Astrocyte (in vitro differentiated cells and primary cell): Measurements from ENCODE around the gene CLEC14A. TPM values are rescaled to one million over a fixed set of nuclear protein-coding genes. Genes with fewer than 3 reads are reported as not detected.

Experiments used
- DNase-seq: peaks from one replicate; pipeline ENCODE4 v3.0.0-alpha.2; 2010; ENCODE audit warnings: low read depth
- FAIRE-seq: peaks from 2 replicates; lab custom pipeline; 2011; peaks lifted over from hg19 to GRCh38; lab: Jason Lieb, UNC
- H2AFZ ChIP-seq: 2 replicates; pipeline ENCODE4 v1.6.0; 2012; ENCODE audit warnings: low read depth, low read length, inconsistent platforms
- H3K27ac ChIP-seq: 2 replicates; pipeline ENCODE4 v1.5.1; 2011; ENCODE audit warnings: low read depth, low read length, inconsistent platforms
- H3K27me3 ChIP-seq: 2 replicates; pipeline ENCODE4 v1.6.0; 2011; ENCODE audit warnings: low read length, inconsistent platforms; ENCODE audit not compliant: insufficient read depth
- H3K36me3 ChIP-seq: 2 replicates; pipeline ENCODE4 v1.5.1; 2011; ENCODE audit warnings: low read length, inconsistent platforms; ENCODE audit not compliant: insufficient read depth
- H3K4me1 ChIP-seq: 2 replicates; pipeline ENCODE4 v1.5.1; 2011; ENCODE audit warnings: low read length, inconsistent platforms; ENCODE audit not compliant: insufficient read depth
- H3K4me2 ChIP-seq: 2 replicates; pipeline ENCODE4 v1.6.0; 2012; ENCODE audit warnings: low read length, inconsistent platforms
- H3K4me3 ChIP-seq: 2 replicates; pipeline ENCODE4 v1.5.1; 2011; ENCODE audit warnings: low read depth, mild to moderate bottlenecking, low read length, inconsistent platforms; ENCODE audit not compliant: insufficient read depth
- H3K79me2 ChIP-seq: 2 replicates; pipeline ENCODE4 v1.6.0; 2012; ENCODE audit warnings: mild to moderate bottlenecking, low read length, inconsistent platforms; ENCODE audit not compliant: insufficient read depth
- H3K9ac ChIP-seq: 2 replicates; pipeline ENCODE4 v1.6.0; 2012; ENCODE audit warnings: mild to moderate bottlenecking, low read length, inconsistent platforms
- H3K9me3 ChIP-seq: 2 replicates; pipeline ENCODE4 v1.5.1; 2012; ENCODE audit warnings: low read depth, mild to moderate bottlenecking, low read length, inconsistent platforms; ENCODE audit not compliant: insufficient read depth
- H4K20me1 ChIP-seq: 2 replicates; pipeline ENCODE4 v1.6.0; 2012; ENCODE audit warnings: low read length, inconsistent platforms; ENCODE audit not compliant: insufficient read depth
- H3K27ac Mint-ChIP-seq: one replicate; pipeline ENCODE4 v1.8.0; 2021; ENCODE audit warnings: mild to moderate bottlenecking, mixed read lengths; ENCODE audit not compliant: unreplicated experiment
- H3K27me3 Mint-ChIP-seq: one replicate; pipeline ENCODE4 v1.8.0; 2021; ENCODE audit warnings: low read depth, mixed read lengths; ENCODE audit not compliant: unreplicated experiment
- H3K36me3 Mint-ChIP-seq: one replicate; pipeline ENCODE4 v1.8.0; 2021; ENCODE audit warnings: low read depth, mixed read lengths; ENCODE audit not compliant: unreplicated experiment
- H3K4me1 Mint-ChIP-seq: one replicate; pipeline ENCODE4 v1.8.0; 2021; ENCODE audit warnings: low read depth, mixed read lengths; ENCODE audit not compliant: unreplicated experiment
- H3K4me3 Mint-ChIP-seq: one replicate; pipeline ENCODE4 v1.8.0; 2021; ENCODE audit warnings: mild to moderate bottlenecking, moderate library complexity, mixed read lengths; ENCODE audit not compliant: unreplicated experiment
- H3K9me3 Mint-ChIP-seq: one replicate; pipeline ENCODE4 v1.8.0; 2021; ENCODE audit warnings: mild to moderate bottlenecking, mixed read lengths; ENCODE audit not compliant: unreplicated experiment
- EZH2 ChIP-seq: IDR thresholded peaks from 2 replicates; pipeline ENCODE4 v1.6.1; 2012; ENCODE audit warnings: mild to moderate bottlenecking, low read length, inconsistent platforms; ENCODE audit not compliant: insufficient read depth
- total RNA-seq: library from RNA; stranded (reverse); gene quantifications from 2 replicates; pipeline ENCODE4 v1.2.1, GENCODE V29; 2021
- TF ChIP-seq, protein P1 (sequence below): IDR thresholded peaks from 2 replicates; pipeline ENCODE4 v1.5.1; 2011; ENCODE audit warnings: low read depth, mild to moderate bottlenecking, inconsistent platforms, low read length, moderate library complexity; ENCODE audit not compliant: insufficient read depth

The CLEC14A gene
- total RNA-seq, 1 donor from 2014 or later, result not detected

- peaks cover 2% of the 10 kb centered on the region for H3K27me3 Mint-ChIP-seq
- no peaks in the 10 kb centered on the region for H3K36me3 Mint-ChIP-seq
- FAIRE-seq (no peak), DNase-seq (no peak)
- no peaks in the 10 kb centered on the region for H4K20me1 ChIP-seq
- no peaks in the 10 kb centered on the region for H3K27me3 ChIP-seq
- H3K4me1 ChIP-seq, result no peaks in the 10 kb centered on the region
- H3K27ac ChIP-seq, result no peak overlapping the region
- H3K9me3 ChIP-seq, result no peaks in the 10 kb centered on the region
- no peaks in the 10 kb centered on the region for H3K79me2 ChIP-seq
- no peaks in the 10 kb centered on the region for H3K36me3 ChIP-seq
- H3K4me2 ChIP-seq, result no peak overlapping the region
- no peak overlapping the region for H2AFZ ChIP-seq
- no peak overlapping the region for H3K9ac ChIP-seq
- TF ChIP-seq, protein P1, sequence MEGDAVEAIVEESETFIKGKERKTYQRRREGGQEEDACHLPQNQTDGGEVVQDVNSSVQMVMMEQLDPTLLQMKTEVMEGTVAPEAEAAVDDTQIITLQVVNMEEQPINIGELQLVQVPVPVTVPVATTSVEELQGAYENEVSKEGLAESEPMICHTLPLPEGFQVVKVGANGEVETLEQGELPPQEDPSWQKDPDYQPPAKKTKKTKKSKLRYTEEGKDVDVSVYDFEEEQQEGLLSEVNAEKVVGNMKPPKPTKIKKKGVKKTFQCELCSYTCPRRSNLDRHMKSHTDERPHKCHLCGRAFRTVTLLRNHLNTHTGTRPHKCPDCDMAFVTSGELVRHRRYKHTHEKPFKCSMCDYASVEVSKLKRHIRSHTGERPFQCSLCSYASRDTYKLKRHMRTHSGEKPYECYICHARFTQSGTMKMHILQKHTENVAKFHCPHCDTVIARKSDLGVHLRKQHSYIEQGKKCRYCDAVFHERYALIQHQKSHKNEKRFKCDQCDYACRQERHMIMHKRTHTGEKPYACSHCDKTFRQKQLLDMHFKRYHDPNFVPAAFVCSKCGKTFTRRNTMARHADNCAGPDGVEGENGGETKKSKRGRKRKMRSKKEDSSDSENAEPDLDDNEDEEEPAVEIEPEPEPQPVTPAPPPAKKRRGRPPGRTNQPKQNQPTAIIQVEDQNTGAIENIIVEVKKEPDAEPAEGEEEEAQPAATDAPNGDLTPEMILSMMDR, result no peak
- TF ChIP-seq EZH2, result no peak
- no peak overlapping the region for H3K4me3 Mint-ChIP-seq
- H3K9me3 Mint-ChIP-seq, result no peaks in the 10 kb centered on the region
- H3K4me1 Mint-ChIP-seq, result no peaks in the 10 kb centered on the region
- no peak overlapping the region for H3K4me3 ChIP-seq
- no peak overlapping the region for H3K27ac Mint-ChIP-seq
Measured at GRCh38 chr14:38224338-38224737, 31.6 kb downstream of the CLEC14A start.

DNA sequence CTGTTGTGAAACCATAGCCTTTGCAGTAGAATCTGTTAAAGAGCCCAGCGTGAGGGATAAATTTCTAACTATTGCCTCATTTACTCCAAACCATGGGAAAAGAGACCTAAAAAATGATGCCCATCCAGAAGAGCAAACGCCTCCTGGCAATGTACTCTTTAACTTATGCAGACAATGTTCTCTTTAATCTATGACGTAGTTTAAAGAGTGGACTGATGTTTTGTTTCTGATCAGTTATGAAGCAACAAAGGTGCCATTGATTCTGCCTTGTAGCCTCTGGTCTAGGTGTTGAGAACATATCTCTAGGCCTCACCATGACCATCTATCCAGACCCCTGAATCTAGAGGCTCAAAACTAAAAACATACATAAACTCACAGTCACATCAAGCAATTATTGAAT is 34.8 kb downstream of the CLEC14A start:
- Histone ChIP-seq H2AFZ (no peak overlapping the region), H3K9ac (no peak overlapping the region), H3K36me3 (no peaks in the 10 kb centered on the region), H3K27me3 (no peaks in the 10 kb centered on the region), H3K27ac (no peak overlapping the region), H4K20me1 (no peaks in the 10 kb centered on the region), H3K79me2 (no peaks in the 10 kb centered on the region), H3K9me3 (no peaks in the 10 kb centered on the region), H3K4me1 (no peaks in the 10 kb centered on the region), H3K4me2 (no peak overlapping the region), H3K4me3 (no peak overlapping the region)
- H3K9me3 Mint-ChIP-seq, result no peaks in the 10 kb centered on the region
- no peak for TF ChIP-seq EZH2
- TF ChIP-seq, protein P1, result no peak
- H3K4me3 Mint-ChIP-seq, result no peak overlapping the region
- no peak for DNase-seq
- peaks cover 11% of the 10 kb centered on the region for H3K27me3 Mint-ChIP-seq
- H3K36me3 Mint-ChIP-seq, result no peaks in the 10 kb centered on the region
- no peak overlapping the region for H3K27ac Mint-ChIP-seq
- FAIRE-seq, result no peak
- H3K4me1 Mint-ChIP-seq, result no peaks in the 10 kb centered on the region

DNA sequence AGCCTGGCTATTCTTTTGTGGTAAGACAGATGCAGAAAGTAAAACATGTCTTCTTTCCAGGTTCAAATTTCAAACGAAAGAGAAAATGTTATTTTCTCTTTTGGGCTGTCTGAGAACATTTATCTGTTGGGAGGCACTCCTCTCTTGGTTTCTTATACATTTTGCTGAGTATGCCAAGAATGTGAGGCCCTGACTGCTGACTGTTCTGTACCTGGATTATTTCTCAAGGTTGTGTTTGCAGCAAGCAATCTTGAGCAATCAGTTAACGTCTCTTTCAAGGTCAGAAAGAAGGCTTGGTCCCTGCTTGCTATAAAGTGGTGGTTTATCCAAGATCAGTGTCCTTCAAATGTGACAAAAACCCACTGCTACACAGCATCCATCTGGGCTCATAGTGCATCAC is 38.3 kb downstream of the CLEC14A start:
- H3K79me2 ChIP-seq, result no peaks in the 10 kb centered on the region
- H3K27ac Mint-ChIP-seq, result no peak overlapping the region
- H3K4me3 Mint-ChIP-seq, result no peak overlapping the region
- DNase-seq, result no peak
- no peak overlapping the region for H3K9ac ChIP-seq
- no peaks in the 10 kb centered on the region for H3K4me1 ChIP-seq
- no peak overlapping the region for H3K27ac ChIP-seq
- no peaks in the 10 kb centered on the region for H3K9me3 ChIP-seq
- H3K4me1 Mint-ChIP-seq, result no peaks in the 10 kb centered on the region
- H3K27me3 Mint-ChIP-seq, result peaks cover 29% of the 10 kb centered on the region
- no peak for TF ChIP-seq EZH2
- TF ChIP-seq, protein P1, result no peak
- H3K4me3 ChIP-seq, result no peak overlapping the region
- H3K9me3 Mint-ChIP-seq, result no peaks in the 10 kb centered on the region
- no peak for FAIRE-seq
- H2AFZ ChIP-seq, result no peak overlapping the region
- no peaks in the 10 kb centered on the region for H4K20me1 ChIP-seq
- no peaks in the 10 kb centered on the region for H3K36me3 Mint-ChIP-seq
- H3K27me3 ChIP-seq, result peaks cover 1% of the 10 kb centered on the region
- H3K4me2 ChIP-seq, result no peak overlapping the region
- no peaks in the 10 kb centered on the region for H3K36me3 ChIP-seq
